GM13977 (cell line): ENCODE measurements around the gene TEPSIN.

ENCODE experiments used
- DNase-seq: peaks from one replicate; pipeline ENCODE4 v3.0.0; 2012; ENCODE audit warnings: low spot score
- in situ Hi-C: fragments of 300-500 bp; cut with MboI; formaldehyde crosslinking; loops from one replicate; pipeline ENCODE4 v1.12.0; 2022; ENCODE audit warnings: low sequenced_read_pairs, low pct_unique_long_range_greater_than_20kb, mixed read lengths, inconsistent platforms; ENCODE audit not compliant: unreplicated experiment
- TF ChIP-seq, protein P1 (sequence below): IDR thresholded peaks from 2 replicates; pipeline ENCODE4 v1.5.1; 2012; ENCODE audit warnings: mild to moderate bottlenecking, control low read depth; ENCODE audit not compliant: insufficient read depth; ENCODE audit errors: extremely low read depth, missing control alignments

Gene TEPSIN

DNA sequence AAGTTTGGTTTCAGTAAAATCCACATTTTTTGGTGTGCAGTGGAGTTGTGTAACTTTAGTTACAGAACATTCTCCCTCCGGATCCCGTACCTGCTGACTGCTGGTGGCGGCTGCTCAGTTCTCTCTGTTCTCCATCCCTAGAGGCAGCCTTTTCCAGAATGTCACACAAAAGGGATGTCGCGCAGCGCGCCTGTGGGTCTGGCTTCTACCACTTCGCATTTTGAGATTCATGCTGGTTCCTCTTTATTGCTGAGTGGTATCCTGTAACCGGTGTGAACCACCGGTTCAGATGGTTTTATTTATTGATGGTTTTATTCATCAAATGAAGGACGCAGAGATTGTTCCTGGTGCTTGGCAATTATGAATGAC, 15.1 kb downstream of the TEPSIN start:
- in situ Hi-C loops: no loop called here
- TF ChIP-seq, protein P1, sequence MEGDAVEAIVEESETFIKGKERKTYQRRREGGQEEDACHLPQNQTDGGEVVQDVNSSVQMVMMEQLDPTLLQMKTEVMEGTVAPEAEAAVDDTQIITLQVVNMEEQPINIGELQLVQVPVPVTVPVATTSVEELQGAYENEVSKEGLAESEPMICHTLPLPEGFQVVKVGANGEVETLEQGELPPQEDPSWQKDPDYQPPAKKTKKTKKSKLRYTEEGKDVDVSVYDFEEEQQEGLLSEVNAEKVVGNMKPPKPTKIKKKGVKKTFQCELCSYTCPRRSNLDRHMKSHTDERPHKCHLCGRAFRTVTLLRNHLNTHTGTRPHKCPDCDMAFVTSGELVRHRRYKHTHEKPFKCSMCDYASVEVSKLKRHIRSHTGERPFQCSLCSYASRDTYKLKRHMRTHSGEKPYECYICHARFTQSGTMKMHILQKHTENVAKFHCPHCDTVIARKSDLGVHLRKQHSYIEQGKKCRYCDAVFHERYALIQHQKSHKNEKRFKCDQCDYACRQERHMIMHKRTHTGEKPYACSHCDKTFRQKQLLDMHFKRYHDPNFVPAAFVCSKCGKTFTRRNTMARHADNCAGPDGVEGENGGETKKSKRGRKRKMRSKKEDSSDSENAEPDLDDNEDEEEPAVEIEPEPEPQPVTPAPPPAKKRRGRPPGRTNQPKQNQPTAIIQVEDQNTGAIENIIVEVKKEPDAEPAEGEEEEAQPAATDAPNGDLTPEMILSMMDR: no peak
- DNase-seq: no peak

DNA sequence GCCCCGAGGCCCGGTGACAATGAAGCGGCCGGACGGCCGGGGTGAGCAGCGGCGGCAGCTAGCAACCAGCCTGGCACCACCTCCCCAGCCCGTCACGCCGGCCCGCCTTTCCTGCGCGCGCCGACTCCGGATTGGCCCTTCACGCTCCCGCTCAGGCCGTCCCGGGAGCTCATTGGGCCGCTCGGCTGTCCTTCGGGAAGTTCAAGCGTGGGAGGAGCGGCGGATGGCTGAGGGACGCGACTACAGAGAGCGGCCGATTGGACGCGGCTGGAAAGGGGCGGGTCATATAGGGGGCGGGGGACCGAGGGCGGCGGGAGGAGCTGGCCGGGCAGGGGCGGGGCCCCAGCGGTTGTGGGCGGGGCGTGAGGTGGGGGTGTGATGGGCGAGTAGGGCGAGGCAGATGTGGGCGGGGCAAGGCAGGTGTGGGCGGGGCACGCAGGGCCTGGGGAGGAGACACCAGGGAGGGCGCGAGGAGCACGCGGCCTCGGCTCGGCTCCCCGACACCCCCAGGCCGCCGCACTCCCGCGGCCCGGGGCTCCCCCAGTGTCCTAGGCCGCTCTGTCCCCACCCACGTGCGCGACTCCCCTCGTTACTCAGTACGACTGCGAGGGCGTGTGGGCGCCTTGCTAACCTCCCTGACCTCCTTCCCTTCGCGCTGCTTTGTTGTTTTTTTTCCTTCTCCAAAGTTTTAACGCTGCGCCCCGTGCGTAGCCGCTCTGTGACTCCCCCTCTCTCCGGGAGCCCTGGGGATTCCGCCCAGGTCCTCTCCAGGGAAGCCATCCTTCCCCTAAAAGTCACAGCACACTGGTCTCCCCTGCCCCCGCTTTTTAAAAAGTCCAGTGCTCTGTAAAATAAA, 15.7 kb downstream of the TEPSIN start, which contains the start of gene CEP131:
Gene CEP131 (minus strand): TSS at position 60 of the 856 bp plus-strand sequence. CDS start 2,909 bp downstream, outside the sequence.
- TF ChIP-seq, protein P1: no peak
- DNase-seq: peak; percentile 100
- in situ Hi-C loops: no loop called here

DNA sequence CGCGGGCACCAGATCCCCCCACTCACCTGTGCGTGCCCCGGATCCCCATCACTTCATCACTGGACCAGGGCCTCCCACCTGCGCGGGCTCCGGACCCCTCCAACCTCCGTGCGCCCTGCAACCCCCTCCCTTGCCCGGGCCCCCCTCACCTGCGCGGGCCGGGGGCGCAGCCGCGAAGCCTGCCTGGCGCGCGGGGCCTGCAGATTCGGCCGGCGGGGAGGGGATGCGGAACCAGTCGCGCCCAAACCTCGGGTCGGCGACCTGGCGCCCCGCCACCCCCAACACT, 16.3 kb downstream of the TEPSIN start:
- in situ Hi-C loops: no loop called here
- TF ChIP-seq, protein P1: no peak

DNA sequence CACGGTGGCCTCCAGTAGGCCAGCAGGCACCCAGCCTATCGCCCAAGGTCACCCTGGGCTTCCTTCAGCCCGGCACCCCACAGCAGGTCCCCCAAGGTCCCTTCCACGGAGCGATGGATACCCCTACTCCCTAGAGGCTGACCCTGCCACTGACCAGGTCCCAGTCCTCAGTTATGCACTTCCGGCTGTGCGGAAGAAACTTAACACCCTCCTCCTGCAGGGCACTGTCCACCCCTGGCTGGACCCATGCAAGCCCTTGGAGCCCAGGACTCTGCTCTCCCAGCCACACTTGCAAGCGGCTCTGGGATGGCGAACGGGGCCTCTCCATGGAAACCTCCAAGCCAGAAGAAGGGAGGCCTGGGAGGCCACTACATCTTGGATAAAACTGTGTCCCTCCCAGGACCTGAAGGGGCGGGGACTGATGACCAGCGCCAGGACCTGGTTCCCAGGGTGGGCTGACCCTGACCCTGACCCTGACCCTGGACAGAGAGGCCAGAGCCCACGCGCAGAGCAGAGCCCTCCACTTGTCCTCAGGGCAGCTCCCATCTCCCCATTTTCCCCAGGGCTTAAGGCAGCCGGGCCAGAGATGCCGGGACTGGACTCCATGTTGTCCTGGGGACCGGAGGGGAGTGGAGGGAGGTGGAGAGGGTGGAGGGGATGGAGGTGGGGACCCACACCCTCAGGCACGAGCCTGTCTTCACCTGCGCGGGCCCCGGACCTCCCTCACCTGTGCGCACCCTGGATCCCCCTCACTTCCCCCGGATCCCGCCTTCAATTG, 16.8 kb downstream of the TEPSIN start:
- TF ChIP-seq, protein P1: no peak
- in situ Hi-C loops: no loop called here
- DNase-seq: no peak

More for the DNA sequence above, 16.3 kb downstream of the TEPSIN start:
- no peak for DNase-seq

DNA sequence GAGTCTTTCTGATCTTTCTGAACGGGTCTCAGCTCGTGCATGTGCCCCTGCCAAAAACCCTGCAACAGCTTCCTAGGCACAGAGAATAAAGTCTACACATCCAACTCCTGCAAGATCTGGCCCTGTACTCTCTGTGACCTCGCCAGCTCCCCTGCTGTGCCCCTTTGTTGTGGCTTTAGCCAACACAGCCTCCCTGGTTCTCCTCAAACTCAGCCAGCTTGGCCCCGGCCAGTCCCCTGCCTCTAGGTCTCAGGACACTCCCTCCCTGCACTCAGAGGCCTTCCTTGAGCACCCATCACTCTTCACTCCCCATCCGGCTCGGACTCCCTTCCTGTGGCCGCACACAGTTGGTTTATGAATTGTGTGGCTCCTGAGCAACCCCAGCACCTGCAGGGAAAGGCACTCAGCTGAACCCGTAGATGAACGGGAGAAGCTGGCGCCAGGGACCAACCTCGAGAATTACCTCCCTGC, 17.4 kb downstream of the TEPSIN start:
- no peak for DNase-seq
- in situ Hi-C loops: no loop called here
- TF ChIP-seq, protein P1: no peak

DNA sequence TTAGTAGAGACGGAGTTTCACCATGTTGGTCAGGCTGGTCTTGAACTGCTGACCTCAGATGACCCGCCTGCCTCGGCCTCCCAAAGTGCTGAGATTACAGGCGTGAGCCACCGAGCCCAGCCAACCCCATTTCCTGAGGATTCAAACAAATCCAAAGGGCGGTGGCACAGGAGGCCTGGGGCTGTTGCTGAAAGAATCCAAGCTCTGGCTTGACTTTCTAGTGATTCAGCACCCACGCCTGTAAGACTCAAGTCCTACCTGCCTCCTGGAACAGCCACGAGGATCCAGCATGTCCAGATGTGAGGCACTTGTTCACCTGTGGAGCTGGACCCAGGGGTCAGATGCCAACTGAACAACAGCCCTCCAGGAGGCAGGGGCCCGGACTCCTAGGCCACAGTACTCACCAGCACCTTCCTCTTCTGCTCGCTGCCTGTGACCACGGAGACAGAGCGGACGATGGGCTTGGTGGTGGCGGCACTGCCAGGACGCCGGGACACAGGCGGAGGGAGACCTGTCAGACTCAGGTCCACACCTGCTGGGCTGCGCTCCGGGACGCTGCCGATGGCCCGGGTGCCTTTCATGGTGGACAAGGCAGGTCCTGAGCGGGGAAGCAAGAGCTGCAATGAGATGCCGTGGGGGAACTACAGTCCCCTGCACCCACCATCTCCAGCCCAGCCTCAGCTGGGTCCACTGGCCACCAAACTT, 19.2 kb downstream of the TEPSIN start:
- TF ChIP-seq, protein P1: no peak
- in situ Hi-C loops: no loop called here
- no peak for DNase-seq
